Ramos (cell line): Measurements from ENCODE around the gene ITPR2.

Experiments
- in situ Hi-C: fragments of 300-500 bp; cut with MboI; formaldehyde crosslinking; loops from one replicate; pipeline ENCODE4 v1.14.3; 2022; ENCODE audit warnings: low sequenced_read_pairs; ENCODE audit not compliant: unreplicated experiment

The ITPR2 gene

GRCh38 chr12:26384536-26384935 lies 448.5 kb downstream of the ITPR2 start:
- in situ Hi-C loops: no loop called here

- in situ Hi-C loops: no loop called here
Observed at GRCh38 chr12:26383041-26383440, 450.0 kb downstream of the ITPR2 start.

- in situ Hi-C loops: no loop called here
Observed at GRCh38 chr12:26380897-26381296, 452.1 kb downstream of the ITPR2 start.

GRCh38 chr12:26379777-26380467 lies 453.1 kb downstream of the ITPR2 start:
- in situ Hi-C loops: no loop called here

- in situ Hi-C loops: no loop called here
Observed at GRCh38 chr12:26378711-26379110, 454.3 kb downstream of the ITPR2 start.

GRCh38 chr12:26374934-26375680 lies 457.9 kb downstream of the ITPR2 start:
- in situ Hi-C loops: no loop called here

- in situ Hi-C loops: no loop called here
Observed at GRCh38 chr12:26373606-26374495, 459.1 kb downstream of the ITPR2 start.

- in situ Hi-C loops: no loop called here
Observed at GRCh38 chr12:26372866-26373265, 460.1 kb downstream of the ITPR2 start.

- in situ Hi-C loops: no loop called here
Observed at GRCh38 chr12:26370098-26370497, 462.9 kb downstream of the ITPR2 start.

GRCh38 chr12:26369588-26369987 lies 463.4 kb downstream of the ITPR2 start:
- in situ Hi-C loops: no loop called here

GRCh38 chr12:26367991-26368730 lies 464.8 kb downstream of the ITPR2 start:
- in situ Hi-C loops: no loop called here

GRCh38 chr12:26361964-26362363 lies 471.0 kb downstream of the ITPR2 start:
- in situ Hi-C loops: no loop called here

GRCh38 chr12:26360062-26360461 lies 472.9 kb downstream of the ITPR2 start:
- in situ Hi-C loops: no loop called here

GRCh38 chr12:26359576-26359975 lies 473.4 kb downstream of the ITPR2 start:
- in situ Hi-C loops: no loop called here

- in situ Hi-C loops: no loop called here
Observed at GRCh38 chr12:26358651-26359050, 474.3 kb downstream of the ITPR2 start.

GRCh38 chr12:26347300-26347699 lies 485.7 kb downstream of the ITPR2 start:
- in situ Hi-C loops: no loop called here

- in situ Hi-C loops: no loop called here
Observed at GRCh38 chr12:26346736-26347135, 486.3 kb downstream of the ITPR2 start.

- in situ Hi-C loops: no loop called here
Observed at GRCh38 chr12:26345471-26346003, 487.5 kb downstream of the ITPR2 start.

- in situ Hi-C loops: no loop called here
Observed at GRCh38 chr12:26341491-26341890, 491.5 kb downstream of the ITPR2 start.

GRCh38 chr12:26340649-26341048 lies 492.3 kb downstream of the ITPR2 start:
- in situ Hi-C loops: no loop called here
